ENCODE measurements around the gene SPSB4.

The SPSB4 gene

DNA sequence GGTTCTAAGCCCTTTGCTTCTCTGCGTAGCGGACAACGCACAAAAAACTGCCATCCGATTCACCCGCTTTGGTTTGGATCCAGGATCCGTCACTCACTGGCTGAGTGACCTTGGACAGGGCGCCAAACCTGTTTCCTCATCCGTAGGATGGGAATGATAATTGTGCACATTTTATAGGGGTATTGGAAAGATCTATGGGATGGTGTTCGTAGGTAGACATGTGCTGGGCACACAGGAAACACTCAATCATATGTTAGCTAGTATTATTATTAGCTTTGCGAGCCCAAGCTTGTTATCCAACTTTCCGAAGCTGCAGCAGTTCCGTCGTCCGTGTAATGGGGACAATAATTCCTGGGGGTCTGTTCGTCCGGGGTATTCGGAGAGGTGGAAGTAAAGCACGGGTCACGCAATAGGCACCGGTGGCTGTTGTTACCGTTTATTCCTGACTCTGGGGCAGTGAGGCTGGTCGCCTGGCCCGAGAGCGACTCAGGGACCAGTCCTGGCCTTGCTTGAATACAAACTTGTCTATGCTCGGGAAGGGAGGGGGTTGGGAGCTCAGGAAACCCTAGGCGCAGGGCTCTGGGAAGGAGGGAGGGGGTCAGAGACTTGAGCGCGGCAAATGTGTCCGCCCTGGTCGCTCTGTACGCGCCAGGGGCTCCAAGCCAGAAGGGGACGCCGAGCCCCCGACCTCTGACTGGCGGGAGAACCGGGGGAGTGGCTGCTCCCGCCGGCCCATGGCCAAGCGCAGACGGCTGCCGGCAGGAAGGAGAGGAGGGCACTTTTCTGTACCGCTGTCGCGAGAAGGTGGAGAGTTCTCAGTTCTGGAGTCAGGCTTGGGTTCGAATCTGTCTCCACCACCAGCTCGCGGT, 1.3 kb downstream of the SPSB4 start:
- no peak for DNase-seq (ENCODE audit: low read depth in 1 of 2, low spot score in 1 of 2)

GRCh38 chr3:141055136-141055535, 4.0 kb downstream of the SPSB4 start:
- DNase-seq (ENCODE audit: low read depth in 1 of 2, low spot score in 1 of 2), result no peak

DNA sequence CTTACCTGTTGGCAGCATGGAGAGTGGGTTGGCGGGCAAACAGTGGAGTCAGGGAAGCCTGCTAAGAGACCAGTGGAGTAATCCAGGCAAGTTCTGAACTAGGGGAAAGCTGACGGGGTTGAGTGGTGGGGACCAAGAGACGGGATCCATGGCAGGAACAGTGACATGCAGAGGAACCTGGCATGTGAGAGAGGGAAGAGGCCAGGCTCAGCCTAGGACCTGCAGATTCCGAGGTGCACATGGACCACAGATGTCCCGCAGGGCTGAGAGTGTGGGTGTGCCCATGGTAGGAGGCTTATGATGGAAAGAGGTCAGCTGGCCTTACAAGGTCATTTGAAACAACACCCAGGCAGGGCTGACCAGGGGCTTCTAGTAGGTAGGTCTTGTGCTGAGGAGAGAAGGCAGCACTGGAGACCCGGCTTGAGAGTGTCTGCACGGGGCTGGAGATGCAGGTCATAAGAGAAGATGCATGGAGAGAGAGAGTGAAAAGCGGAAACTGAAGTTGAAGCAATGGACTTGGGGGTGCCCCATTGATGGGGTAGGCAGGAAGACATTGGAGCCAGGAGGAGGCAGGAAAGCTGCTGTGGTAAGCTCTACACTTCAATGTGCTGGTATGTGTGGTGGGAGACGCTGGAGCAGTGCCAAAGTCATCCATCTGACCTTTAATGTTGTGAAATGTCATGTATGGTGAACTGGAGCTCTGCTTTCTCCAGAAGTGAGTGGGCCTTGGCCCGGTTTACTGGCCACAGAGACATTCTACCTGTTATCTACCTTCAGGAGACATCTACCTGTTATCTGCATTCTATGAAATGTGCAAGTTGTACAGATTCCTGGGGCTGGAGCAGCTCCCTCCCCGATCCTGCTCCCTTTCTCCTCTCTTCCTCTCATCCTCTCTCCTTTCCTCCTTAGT, 4.6 kb downstream of the SPSB4 start:
- DNase-seq (ENCODE audit: low read depth in 1 of 2, low spot score in 1 of 2), result no peak

DNA sequence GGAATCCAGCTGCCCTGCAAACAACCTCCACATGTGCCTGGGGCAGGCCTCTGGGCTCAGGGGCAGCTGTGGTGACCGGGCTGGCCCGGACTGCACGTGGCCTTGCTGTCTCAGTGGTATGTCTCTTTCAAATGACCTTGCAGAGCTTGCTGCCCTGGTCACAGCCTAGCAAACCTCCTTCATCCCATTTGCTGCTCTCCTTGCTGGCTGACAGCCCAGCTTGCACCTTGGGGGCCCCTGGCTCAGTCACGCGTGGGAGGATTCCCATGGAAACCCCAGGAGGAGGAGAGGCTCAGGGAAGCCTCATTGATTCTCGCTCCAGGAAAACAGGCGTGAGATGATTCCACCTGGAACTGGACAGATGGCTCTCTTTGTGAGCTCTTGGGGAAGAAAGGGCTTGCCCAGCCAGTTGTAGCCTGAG, 5.6 kb downstream of the SPSB4 start:
- DNase-seq (ENCODE audit: low read depth in 1 of 2, low spot score in 1 of 2), result no peak

DNA sequence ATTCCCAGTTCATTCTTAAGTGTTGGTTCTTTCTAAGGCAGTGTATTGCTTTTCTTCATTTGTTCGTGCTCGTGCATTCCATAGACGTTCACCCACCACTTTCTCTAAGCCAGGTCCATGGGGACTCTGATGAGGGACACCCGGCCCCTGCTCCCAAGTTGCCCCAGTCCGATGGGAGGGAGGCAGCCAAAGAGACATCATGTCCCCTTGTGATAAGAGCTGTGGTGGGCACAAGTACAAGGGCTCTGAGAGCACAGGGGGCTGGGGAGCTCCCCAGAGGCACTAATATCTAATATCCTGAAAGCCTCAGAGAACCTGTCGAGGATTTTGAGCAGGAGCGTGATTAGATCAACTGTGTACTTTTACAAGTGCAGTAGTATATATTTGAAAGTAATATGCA, 6.3 kb downstream of the SPSB4 start:
- no peak for DNase-seq (ENCODE audit: low read depth in 1 of 2, low spot score in 1 of 2)

GRCh38 chr3:141057946-141058800, 7.0 kb downstream of the SPSB4 start:
- no peak for DNase-seq (ENCODE audit: low read depth in 1 of 2, low spot score in 1 of 2)

GRCh38 chr3:141058996-141059395, 7.8 kb downstream of the SPSB4 start:
- no peak for DNase-seq (ENCODE audit: low read depth in 1 of 2, low spot score in 1 of 2)

DNA sequence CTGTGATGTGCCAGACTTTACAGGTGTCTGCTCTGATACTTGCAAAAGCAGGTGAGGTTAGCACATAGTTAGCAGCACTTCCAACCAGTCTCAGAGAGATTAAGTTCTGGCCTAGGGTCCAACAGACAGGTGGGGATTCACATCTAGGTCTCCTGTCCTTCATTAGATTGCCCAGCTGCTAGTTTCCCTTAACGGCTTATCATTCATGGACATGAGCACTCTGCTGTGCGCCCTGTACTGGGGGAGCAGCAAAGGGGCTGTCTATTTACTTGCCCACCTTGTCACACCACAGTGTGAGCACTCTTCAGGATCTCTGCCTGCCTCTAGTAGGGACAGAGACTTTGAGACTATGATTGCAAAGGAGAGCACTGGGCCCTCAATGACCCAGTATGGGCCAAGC, 8.7 kb downstream of the SPSB4 start:
- DNase-seq (ENCODE audit: low read depth in 1 of 2, low spot score in 1 of 2), result no peak

- no peak for DNase-seq (ENCODE audit: low read depth in 1 of 2, low spot score in 1 of 2)
Measured at GRCh38 chr3:141060327-141060726, 9.2 kb downstream of the SPSB4 start.

GRCh38 chr3:141063831-141064230, 12.7 kb downstream of the SPSB4 start:
- no peak for DNase-seq (ENCODE audit: low read depth in 1 of 2, low spot score in 1 of 2)

- DNase-seq (ENCODE audit: low read depth in 1 of 2, low spot score in 1 of 2), result no peak
Measured at GRCh38 chr3:141064255-141064926, 13.2 kb downstream of the SPSB4 start.

GRCh38 chr3:141065258-141065657, 14.1 kb downstream of the SPSB4 start:
- DNase-seq (ENCODE audit: low read depth in 1 of 2, low spot score in 1 of 2), result no peak

DNA sequence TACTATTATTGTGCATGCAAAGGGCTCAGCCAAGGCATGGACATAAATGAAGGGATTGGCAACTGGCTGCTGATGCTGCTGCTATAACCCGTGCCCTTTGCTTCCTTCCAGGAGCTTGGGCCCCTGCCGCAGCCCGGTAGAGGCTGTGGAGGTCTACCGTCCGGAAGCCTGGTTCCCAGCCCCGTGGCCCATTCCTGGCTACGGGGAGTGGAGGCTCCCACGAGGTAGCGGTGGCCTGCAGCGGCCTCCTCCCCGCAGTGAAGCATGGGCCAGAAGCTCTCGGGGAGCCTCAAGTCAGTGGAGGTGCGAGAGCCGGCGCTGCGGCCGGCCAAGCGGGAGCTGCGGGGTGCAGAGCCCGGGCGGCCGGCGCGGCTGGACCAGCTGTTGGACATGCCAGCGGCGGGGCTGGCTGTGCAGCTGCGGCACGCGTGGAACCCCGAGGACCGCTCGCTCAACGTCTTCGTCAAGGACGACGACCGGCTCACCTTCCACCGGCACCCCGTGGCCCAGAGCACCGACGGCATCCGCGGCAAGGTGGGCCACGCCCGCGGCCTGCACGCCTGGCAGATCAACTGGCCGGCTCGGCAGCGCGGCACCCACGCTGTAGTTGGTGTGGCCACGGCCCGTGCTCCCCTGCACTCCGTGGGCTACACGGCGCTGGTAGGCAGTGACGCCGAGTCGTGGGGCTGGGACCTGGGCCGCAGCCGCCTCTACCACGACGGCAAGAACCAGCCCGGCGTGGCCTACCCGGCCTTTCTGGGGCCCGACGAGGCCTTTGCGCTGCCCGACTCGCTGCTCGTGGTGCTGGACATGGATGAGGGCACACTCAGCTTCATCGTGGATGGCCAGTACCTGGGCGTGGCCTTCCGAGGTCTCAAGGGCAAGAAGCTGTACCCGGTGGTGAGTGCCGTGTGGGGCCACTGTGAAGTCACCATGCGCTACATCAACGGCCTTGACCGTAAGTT, 15.0 kb downstream of the SPSB4 start:
- DNase-seq (ENCODE audit: low read depth in 1 of 2, low spot score in 1 of 2), result no peak

DNA sequence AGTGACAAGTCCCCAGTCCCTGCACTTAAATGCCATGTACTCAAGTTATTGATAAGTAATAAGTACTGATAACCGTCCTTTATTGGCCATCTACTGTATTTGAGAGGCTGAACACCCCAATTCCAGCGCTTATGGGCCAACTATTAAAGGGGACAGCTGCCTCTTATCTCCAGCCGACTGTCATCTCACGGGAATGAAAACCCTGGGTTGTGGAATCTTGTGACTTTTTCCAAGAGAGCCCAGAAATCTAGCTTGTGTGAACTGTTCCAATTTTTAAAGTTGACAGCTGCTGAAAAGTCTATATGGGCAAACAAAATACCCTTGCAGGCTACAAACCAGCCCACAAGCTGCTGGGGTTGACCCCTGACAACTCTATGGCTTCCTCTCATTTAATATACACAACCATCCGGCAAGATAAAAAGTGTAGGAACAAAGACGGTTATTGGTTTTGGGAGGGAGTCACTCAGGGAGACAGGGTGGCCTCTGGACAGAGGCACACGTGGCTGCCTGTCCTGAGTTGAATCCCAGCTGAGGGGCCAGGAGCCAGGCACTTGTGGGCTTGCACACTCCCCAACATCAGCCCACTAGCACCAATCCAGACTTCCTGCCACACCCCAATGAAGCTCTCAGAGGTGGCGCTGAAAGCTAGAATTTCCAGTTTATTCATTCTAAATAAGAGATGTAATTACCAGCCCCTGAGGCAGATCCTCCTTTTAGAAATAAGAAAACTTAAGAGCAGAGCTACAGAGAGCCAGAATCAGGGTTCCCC, 16.2 kb downstream of the SPSB4 start:
- no peak for DNase-seq (ENCODE audit: low read depth in 1 of 2, low spot score in 1 of 2)

DNA sequence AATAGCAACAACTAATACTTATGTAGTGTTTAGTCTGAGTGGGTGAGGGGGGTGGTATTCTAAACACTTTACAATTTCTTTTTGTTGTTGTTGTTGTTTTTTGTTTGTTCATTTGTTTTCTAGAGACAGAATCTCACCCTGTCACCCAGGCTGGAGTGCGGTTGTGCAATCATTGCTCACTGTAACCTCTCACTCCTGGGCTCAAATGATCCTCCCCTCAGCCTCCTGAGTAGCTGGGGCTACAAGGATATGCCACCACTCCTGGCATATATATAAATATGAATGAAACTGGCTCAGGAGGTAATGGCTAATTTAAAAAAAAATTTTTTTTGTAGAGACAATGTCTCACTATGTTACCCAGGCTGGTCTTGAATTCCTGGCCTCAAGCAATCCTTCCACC, 19.1 kb downstream of the SPSB4 start:
- no peak for DNase-seq (ENCODE audit: low read depth in 1 of 2, low spot score in 1 of 2)

- DNase-seq (ENCODE audit: low read depth in 1 of 2, low spot score in 1 of 2), result no peak
Measured at GRCh38 chr3:141070727-141071357, 19.7 kb downstream of the SPSB4 start.

GRCh38 chr3:141071681-141072260, 20.6 kb downstream of the SPSB4 start:
- DNase-seq (ENCODE audit: low read depth in 1 of 2, low spot score in 1 of 2), result no peak

DNA sequence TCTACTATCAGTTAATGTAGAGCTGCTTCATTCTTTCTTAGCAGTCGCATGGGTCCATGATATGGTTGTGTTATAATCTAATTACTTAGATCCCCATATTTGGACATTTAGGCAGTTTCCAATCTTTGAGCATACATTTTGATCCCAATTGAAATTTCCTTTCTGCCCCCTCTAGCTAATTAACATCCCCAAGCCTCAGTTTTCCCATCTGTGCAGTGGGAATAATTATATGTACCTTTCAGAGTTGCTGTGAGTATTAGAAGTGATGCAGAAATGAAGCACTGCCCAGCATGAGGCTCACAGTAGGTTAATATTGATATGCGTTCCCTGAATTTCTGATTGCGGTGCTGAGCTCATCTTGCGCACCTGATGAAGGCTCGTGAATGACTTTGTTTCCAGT, 21.8 kb downstream of the SPSB4 start:
- DNase-seq (ENCODE audit: low read depth in 1 of 2, low spot score in 1 of 2), result no peak

All from stimulated activated CD4-positive, alpha-beta T cell treated with anti-CD3 and anti-CD28 coated beads, Interleukin-15, amount 100 ng/mL, for 1 hour (primary cell).